CD14-positive monocyte (primary cell): ENCODE measurements around the gene AMELX. TPM values are rescaled to one million over a fixed set of nuclear protein-coding genes. Genes with fewer than 3 reads are reported as not detected.

Source experiments
- DNase-seq, 3 donors: peaks; one replicate each; pipeline ENCODE4 v3.0.0-alpha.2; 2011 to 2022
- H2AFZ ChIP-seq: 2 replicates; pipeline ENCODE4 v1.6.0; 2012; ENCODE audit warnings: mild to moderate bottlenecking, low read depth, low read length, inconsistent platforms; ENCODE audit not compliant: insufficient read depth, poor library complexity, severe bottlenecking
- H3K27ac ChIP-seq, 2 donors: 1 replicate in 1 of 2; 2 replicates in 1 of 2; pipeline ENCODE4 v1.5.1; 2012 to 2013; ENCODE audit warnings: low read length in 2 of 2, control low read depth in 1 of 2, inconsistent platforms in 1 of 2, low read depth in 1 of 2, mild to moderate bottlenecking in 1 of 2
- H3K27me3 ChIP-seq, 2 donors: one replicate each; pipeline versions ENCODE4 v1.6.0 to v1.6.1; 2011 to 2013; ENCODE audit warnings: low read length in 2 of 2; ENCODE audit not compliant: control insufficient read depth in 2 of 2, insufficient read depth in 2 of 2
- H3K36me3 ChIP-seq, 2 donors: replicated peaks in 1 of 2; 1 replicate in 1 of 2; 2 replicates in 1 of 2; pipeline versions ENCODE4 v1.5.1 to v1.6.1; 2012 to 2013; ENCODE audit warnings: low read length in 2 of 2, control low read depth in 1 of 2, inconsistent platforms in 1 of 2, mild to moderate bottlenecking in 1 of 2; ENCODE audit not compliant: insufficient read depth in 2 of 2, control insufficient read depth in 1 of 2
- H3K4me1 ChIP-seq, 2 donors: 1 replicate in 1 of 2; 2 replicates in 1 of 2; pipeline versions ENCODE4 v1.5.1 to v1.6.1; 2012 to 2013; ENCODE audit warnings: low read length in 2 of 2, control low read depth in 1 of 2, inconsistent platforms in 1 of 2, mild to moderate bottlenecking in 1 of 2, moderate library complexity in 1 of 2; ENCODE audit not compliant: insufficient read depth in 2 of 2, control insufficient read depth in 1 of 2
- H3K4me2 ChIP-seq: replicated peaks from 2 replicates; pipeline ENCODE3; 2012; ENCODE audit warnings: low read length, moderate library complexity, mild to moderate bottlenecking; ENCODE audit not compliant: poor library complexity, severe bottlenecking; ENCODE audit errors: extremely low read depth
- H3K4me3 ChIP-seq, 3 experiments: fragments of 200-600 bp in 1 of 3; sonication (generic) in 1 of 3; replicated peaks in 1 of 3; 1 replicate in 2 of 3; 2 replicates in 1 of 3; pipeline ENCODE4 v1.5.1; 2011 to 2013; ENCODE audit warnings: low read length in 3 of 3, mild to moderate bottlenecking in 3 of 3, control low read depth in 2 of 3, low read depth in 2 of 3, inconsistent platforms in 1 of 3, moderate library complexity in 1 of 3
- H3K79me2 ChIP-seq: 2 replicates; pipeline ENCODE4 v1.6.0; 2012; ENCODE audit warnings: mild to moderate bottlenecking, control low read depth, inconsistent platforms, low read length, moderate library complexity; ENCODE audit not compliant: insufficient read depth
- H3K9ac ChIP-seq: 2 replicates; pipeline ENCODE4 v1.6.0; 2017; ENCODE audit warnings: low read length, mild to moderate bottlenecking; ENCODE audit not compliant: insufficient read depth, poor library complexity, severe bottlenecking
- H3K9me3 ChIP-seq, 2 donors: replicated peaks in 1 of 2; 1 replicate in 1 of 2; 2 replicates in 1 of 2; pipeline versions ENCODE4 v1.5.1 to v1.6.1; 2012 to 2013; ENCODE audit warnings: low read length in 2 of 2, control low read depth in 1 of 2; ENCODE audit not compliant: control insufficient read depth in 1 of 2, insufficient read depth in 1 of 2
- H4K20me1 ChIP-seq: 2 replicates; pipeline ENCODE4 v1.6.0; 2012; ENCODE audit warnings: mild to moderate bottlenecking, low read length, control low read depth, moderate library complexity; ENCODE audit not compliant: insufficient read depth
- H3K27ac Mint-ChIP-seq, 7 donors: one replicate each; pipeline ENCODE4 v1.8.0; 2020; ENCODE audit warnings: mild to moderate bottlenecking in 7 of 7, mixed read lengths in 7 of 7, moderate library complexity in 6 of 7, inconsistent platforms in 2 of 7
- H3K27me3 Mint-ChIP-seq, 3 donors: one replicate each; pipeline ENCODE4 v1.8.0; 2021 to 2022; ENCODE audit warnings: low read depth in 3 of 3, mild to moderate bottlenecking in 3 of 3, mixed read lengths in 3 of 3, moderate library complexity in 3 of 3, inconsistent platforms in 1 of 3
- H3K36me3 Mint-ChIP-seq, 2 donors: one replicate each; pipeline ENCODE4 v1.8.0; 2020; ENCODE audit warnings: mixed read lengths in 2 of 2, inconsistent platforms in 1 of 2, mild to moderate bottlenecking in 1 of 2
- H3K4me1 Mint-ChIP-seq: one replicate; pipeline ENCODE4 v1.8.0; 2020; ENCODE audit warnings: mild to moderate bottlenecking, mixed read lengths
- H3K4me3 Mint-ChIP-seq, 2 donors: one replicate each; pipeline ENCODE4 v1.8.0; 2020; ENCODE audit warnings: mild to moderate bottlenecking in 2 of 2, mixed read lengths in 2 of 2, moderate library complexity in 1 of 2
- H3K9me3 Mint-ChIP-seq, 7 donors: one replicate each; pipeline ENCODE4 v1.8.0; 2020 to 2022; ENCODE audit warnings: mixed read lengths in 7 of 7, mild to moderate bottlenecking in 6 of 7, moderate library complexity in 6 of 7, inconsistent platforms in 2 of 7
- WGBS: methylation state at CpG from one replicate; pipeline ENCODE4 v1.1.5; 2013; ENCODE audit warnings: missing lambda C conversion rate; ENCODE audit not compliant: insufficient coverage; 5-methylcytosine and 5-hydroxymethylcytosine counted together
- intact Hi-C, 2 donors: fragments of 100-400 bp; cut with micrococcal nuclease; formaldehyde crosslinking; loops; one replicate each; pipeline versions ENCODE4 v1.15.0 to v1.15.1; 2023
- polyA plus RNA-seq, 3 donors: library from polyadenylated mRNA; depleted of rRNA in 1 of 3; unstranded in 2 of 3; stranded (reverse) in 1 of 3; fragments of 300-500 nt in 2 of 3; fragments of >200 nt in 1 of 3; fragmentation: Illumina TruSeq in 2 of 3; gene quantifications; 1 replicate in 2 of 3; 2 replicates in 1 of 3; pipeline ENCODE4 v1.2.3, GENCODE V29; 2012 to 2021
- TF ChIP-seq, protein P1 (sequence below): fragments of 200-600 bp; IDR thresholded peaks from one replicate; pipeline ENCODE4 v1.8.0; 2022; ENCODE audit warnings: antibody characterized with exemption, mild to moderate bottlenecking

AMELX gene
- polyA plus RNA-seq, 3 donors = not detected

DNA sequence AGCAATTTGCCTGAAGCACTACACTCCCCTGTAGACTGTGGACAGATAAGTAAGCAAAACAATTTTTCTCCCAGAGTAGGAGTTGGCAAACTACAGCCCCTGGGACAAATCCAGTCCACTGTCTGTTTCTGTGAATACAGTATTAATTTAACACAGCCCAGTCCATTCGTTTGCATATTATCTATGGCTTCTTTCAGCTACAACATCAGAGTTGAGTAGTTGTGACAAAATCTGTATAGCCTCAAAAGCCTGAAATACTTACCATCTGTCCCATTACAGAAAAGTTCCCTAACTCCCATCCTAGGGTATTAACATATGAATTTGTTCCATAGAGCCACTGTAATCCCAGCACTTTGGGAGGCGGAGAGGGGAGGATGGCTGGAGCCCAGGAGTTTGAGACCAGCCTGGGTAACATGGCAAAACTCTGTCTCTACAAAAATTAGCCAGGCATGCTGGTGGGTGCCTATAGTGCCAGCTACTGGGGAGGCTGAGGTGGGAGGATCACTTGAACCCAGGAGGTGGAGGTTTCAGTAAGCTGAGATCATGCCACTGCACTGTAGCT, 53.0 kb downstream of the AMELX start:
- Mint-ChIP-seq H3K4me1 (peaks cover 18% of the 10 kb centered on the region), H3K27me3 (peaks cover 0 to 5% (median 3%) of the 10 kb centered on the region in 3 donors), H3K36me3 (no peaks in the 10 kb centered on the region), H3K4me3 (no peak overlapping the region), H3K27ac (no peak overlapping the region), H3K9me3 (peaks cover 0 to under 1% (median 0%) of the 10 kb centered on the region in 7 donors)
- Histone ChIP-seq H3K9me3 (no peaks in the 10 kb centered on the region), H3K9ac (no peak overlapping the region), H3K27ac (no peak overlapping the region), H3K4me1 (peaks cover 15 to 18% of the 10 kb centered on the region in 2 donors), H4K20me1 (no peaks in the 10 kb centered on the region), H3K27me3 (no peaks in the 10 kb centered on the region), H2AFZ (no peak overlapping the region), H3K4me3 (no peak overlapping the region), H3K36me3 (no peaks in the 10 kb centered on the region), H3K79me2 (no peaks in the 10 kb centered on the region), H3K4me2 (no peak overlapping the region)
- intact Hi-C loops = no loop called here
- TF ChIP-seq, protein P1, sequence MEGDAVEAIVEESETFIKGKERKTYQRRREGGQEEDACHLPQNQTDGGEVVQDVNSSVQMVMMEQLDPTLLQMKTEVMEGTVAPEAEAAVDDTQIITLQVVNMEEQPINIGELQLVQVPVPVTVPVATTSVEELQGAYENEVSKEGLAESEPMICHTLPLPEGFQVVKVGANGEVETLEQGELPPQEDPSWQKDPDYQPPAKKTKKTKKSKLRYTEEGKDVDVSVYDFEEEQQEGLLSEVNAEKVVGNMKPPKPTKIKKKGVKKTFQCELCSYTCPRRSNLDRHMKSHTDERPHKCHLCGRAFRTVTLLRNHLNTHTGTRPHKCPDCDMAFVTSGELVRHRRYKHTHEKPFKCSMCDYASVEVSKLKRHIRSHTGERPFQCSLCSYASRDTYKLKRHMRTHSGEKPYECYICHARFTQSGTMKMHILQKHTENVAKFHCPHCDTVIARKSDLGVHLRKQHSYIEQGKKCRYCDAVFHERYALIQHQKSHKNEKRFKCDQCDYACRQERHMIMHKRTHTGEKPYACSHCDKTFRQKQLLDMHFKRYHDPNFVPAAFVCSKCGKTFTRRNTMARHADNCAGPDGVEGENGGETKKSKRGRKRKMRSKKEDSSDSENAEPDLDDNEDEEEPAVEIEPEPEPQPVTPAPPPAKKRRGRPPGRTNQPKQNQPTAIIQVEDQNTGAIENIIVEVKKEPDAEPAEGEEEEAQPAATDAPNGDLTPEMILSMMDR = no peak
- WGBS = no CpG with 5 or more reads among the region's 2 CpGs
- DNase-seq = no peak

DNA sequence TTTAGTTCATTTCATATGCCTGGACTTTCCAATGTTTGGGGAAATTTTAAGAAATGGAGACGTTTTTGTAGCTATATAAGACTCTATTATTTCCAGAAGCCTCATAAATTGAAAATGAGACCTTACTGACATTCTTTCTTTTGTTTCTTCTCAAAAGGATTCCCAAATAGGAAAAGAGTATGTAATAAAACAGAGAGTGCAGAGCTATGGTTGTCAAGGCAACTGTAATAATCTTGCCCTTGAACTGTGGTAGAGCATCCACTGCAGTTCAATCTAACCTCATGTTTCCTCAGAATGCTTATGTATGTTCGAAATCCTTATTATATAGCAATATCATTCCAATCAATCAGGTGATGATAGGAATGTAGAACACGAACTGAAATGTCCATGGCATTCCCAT, 54.1 kb downstream of the AMELX start:
- no peaks in the 10 kb centered on the region for H4K20me1 ChIP-seq
- H3K4me2 ChIP-seq = no peak overlapping the region
- no peaks in the 10 kb centered on the region for H3K9me3 ChIP-seq
- Mint-ChIP-seq H3K27ac (no peak overlapping the region), H3K27me3 (peaks cover 0 to 5% (median 3%) of the 10 kb centered on the region in 3 donors), H3K4me3 (no peak overlapping the region), H3K4me1 (peaks cover 17% of the 10 kb centered on the region), H3K9me3 (peaks cover 0 to 4% (median 0%) of the 10 kb centered on the region in 7 donors), H3K36me3 (no peaks in the 10 kb centered on the region)
- intact Hi-C loops = no loop called here
- no peak overlapping the region for H2AFZ ChIP-seq
- H3K27me3 ChIP-seq = no peaks in the 10 kb centered on the region
- peaks cover 10 to 13% of the 10 kb centered on the region in 2 donors for H3K4me1 ChIP-seq
- no CpG with 5 or more reads among the region's 3 CpGs for WGBS
- TF ChIP-seq, protein P1 = no peak
- no peak for DNase-seq
- no peaks in the 10 kb centered on the region for H3K36me3 ChIP-seq
- no peak overlapping the region for H3K9ac ChIP-seq
- H3K79me2 ChIP-seq = no peaks in the 10 kb centered on the region
- no peak overlapping the region for H3K27ac ChIP-seq
- H3K4me3 ChIP-seq = no peak overlapping the region
